K562 (cell line): ENCODE results near the gene FILIP1. TPM values are rescaled to one million over a fixed set of nuclear protein-coding genes. Genes with fewer than 3 reads are reported as not detected.
A peak's percentile ranks its signal among the peaks of the same experiment; 100 is the strongest.

ENCODE experiments used
- ADNP ChIP-seq: fragments of 200-800 bp; sonication (Bioruptor generic); IDR thresholded peaks from 2 replicates; pipeline ENCODE4 v1.6.1; 2016; ENCODE audit warnings: missing genetic modification characterization, missing compliant biosample characterization
- BCOR ChIP-seq: fragments of 450-650 bp; IDR thresholded peaks from 2 replicates; pipeline ENCODE4 v1.6.1; 2016
- CC2D1A ChIP-seq: fragments of 450-650 bp; IDR thresholded peaks from 2 replicates; pipeline ENCODE4 v1.6.1; 2017; ENCODE audit warnings: mild to moderate bottlenecking
- CREM ChIP-seq: IDR thresholded peaks from 2 replicates; pipeline ENCODE4 v1.6.1; 2014; ENCODE audit warnings: antibody characterized with exemption, low read depth
- ERF ChIP-seq: fragments of 450-650 bp; formaldehyde crosslinking; IDR thresholded peaks from 2 replicates; pipeline ENCODE4 v1.4.0; 2020; ENCODE audit warnings: mild to moderate bottlenecking, mixed read lengths
- HDGF ChIP-seq: fragments of 450-650 bp; IDR thresholded peaks from 2 replicates; pipeline ENCODE4 v1.6.1; 2016
- HIVEP1 ChIP-seq: fragments of 250-450 bp; sonication (Bioruptor Pico); IDR thresholded peaks from 2 replicates; pipeline ENCODE4 v1.4.0; 2020; ENCODE audit warnings: mild to moderate bottlenecking
- JUND ChIP-seq, 2 experiments: IDR thresholded peaks; 2 replicates in 1 of 2; 3 replicates in 1 of 2; pipeline ENCODE4 v1.6.1; 2011; ENCODE audit warnings: borderline replicate concordance in 2 of 2, low read depth in 2 of 2, low read length in 2 of 2, improper control_type of control experiment in 1 of 2, missing biosample characterization in 1 of 2, missing genetic modification characterization in 1 of 2, missing genetic modification reagents in 1 of 2
- KLF10 ChIP-seq: fragments of 250-450 bp; sonication (Bioruptor Pico); IDR thresholded peaks from 2 replicates; pipeline ENCODE4 v1.6.1; 2021; ENCODE audit warnings: matching md5 sums
- MEF2D ChIP-seq: conservative IDR thresholded peaks from 2 replicates; pipeline ENCODE4 v1.6.1; 2016; ENCODE audit warnings: low read depth, missing genetic modification characterization, missing compliant biosample characterization
- MXI1 ChIP-seq: IDR thresholded peaks from 2 replicates; pipeline ENCODE4 v1.6.1; 2011; ENCODE audit warnings: low read depth, mild to moderate bottlenecking, improper control_type of control experiment, low read length
- PATZ1 ChIP-seq: fragments of 250-450 bp; sonication (Bioruptor Pico); IDR thresholded peaks from 2 replicates; pipeline ENCODE4 v1.5.0; 2020; ENCODE audit warnings: mild to moderate bottlenecking, borderline replicate concordance
- POLR2A ChIP-seq: fragments of 450-650 bp; conservative IDR thresholded peaks from 2 replicates; pipeline ENCODE4 v1.6.1; 2016
- RFX5 ChIP-seq: IDR thresholded peaks from 2 replicates; pipeline ENCODE4 v1.6.1; 2011; ENCODE audit warnings: low read depth, mild to moderate bottlenecking, improper control_type of control experiment, low read length
- ZNF146 ChIP-seq: IDR thresholded peaks from one replicate; pipeline ENCODE4 v1.6.1; 2018; ENCODE audit warnings: missing compliant biosample characterization; ENCODE audit not compliant: unreplicated experiment
- ZNF76 ChIP-seq: fragments of 250-450 bp; sonication (Bioruptor Pico); IDR thresholded peaks from 2 replicates; pipeline ENCODE4 v1.4.0; 2020; ENCODE audit warnings: mild to moderate bottlenecking, moderate library complexity, borderline replicate concordance
- ZNF766 ChIP-seq: fragments of 200-800 bp; sonication (Bioruptor generic); conservative IDR thresholded peaks from 2 replicates; pipeline ENCODE4 v1.6.1; 2016; ENCODE audit warnings: missing genetic modification characterization, missing compliant biosample characterization
- ZNF79 ChIP-seq: fragments of 250-450 bp; sonication (Bioruptor Pico); IDR thresholded peaks from 2 replicates; pipeline ENCODE4 v1.4.0; 2020; ENCODE audit warnings: low read depth, mild to moderate bottlenecking, moderate library complexity
- polyA plus RNA-seq, 8 experiments: library from polyadenylated mRNA; depleted of rRNA in 4 of 8; stranded (reverse) in 5 of 8; unstranded in 3 of 8; fragments of >200 nt; fragmentation: Nextera tagmentation in 2 of 8; fragmentation: Illumina TruSeq in 1 of 8; extraction: Ambion mirVana in 2 of 8; extraction: Trizol in 1 of 8; gene quantifications; 2 replicates each; pipeline versions ENCODE4 v1.2.1 to v1.2.3, GENCODE V29; 2011 to 2014; ENCODE audit warnings: inconsistent platforms in 1 of 8, missing spikeins in 1 of 8
- total RNA-seq, 7 experiments: library from RNA; depleted of rRNA in 6 of 7; stranded (reverse); fragments of >200 nt in 6 of 7; fragmentation: Illumina TruSeq in 2 of 7; extraction: Trizol in 2 of 7; gene quantifications; 2 replicates each; pipeline versions ENCODE4 v1.2.1 to v1.2.3, GENCODE V29; 2011 to 2021; ENCODE audit warnings: low replicate concordance in 1 of 7
- TF ChIP-seq, protein P1 (sequence below): fragments of 250-450 bp; sonication (Bioruptor Pico); IDR thresholded peaks from 2 replicates; pipeline ENCODE4 v1.5.0; 2021
- TF ChIP-seq, protein P2 (sequence below): fragments of 450-650 bp; formaldehyde crosslinking; IDR thresholded peaks from 2 replicates; pipeline ENCODE4 v1.4.0; 2020; ENCODE audit warnings: mild to moderate bottlenecking, mixed read lengths
- TF ChIP-seq, protein P3 (sequence below), 2 experiments: fragments of 200-800 bp in 1 of 2; sonication (Bioruptor generic) in 1 of 2; sonication (generic) in 1 of 2; formaldehyde crosslinking in 1 of 2; IDR thresholded peaks in 1 of 2; conservative IDR thresholded peaks in 1 of 2; 2 replicates each; pipeline versions ENCODE4 v1.5.0 to v1.6.1; 2016 to 2020; ENCODE audit warnings: missing compliant biosample characterization in 1 of 2, missing genetic modification characterization in 1 of 2, missing genetic modification reagents in 1 of 2
- TF ChIP-seq, protein P4 (sequence below), 3 experiments: IDR thresholded peaks in 2 of 3; conservative IDR thresholded peaks in 1 of 3; 2 replicates each; pipeline ENCODE4 v1.5.1; 2011 to 2012; ENCODE audit warnings: low read length in 3 of 3, mild to moderate bottlenecking in 3 of 3, control low read depth in 2 of 3, improper control_type of control experiment in 1 of 3, inconsistent platforms in 1 of 3, low read depth in 1 of 3, mixed read lengths in 1 of 3, moderate library complexity in 1 of 3; ENCODE audit not compliant: insufficient read depth in 2 of 3

The FILIP1 gene
- total and polyA plus RNA-seq, 9 of the 15 experiments (the other 6 are each of a cell fraction or from before 2014, with no cell fraction given), result 0.03 to 0.25 (median 0.10) TPM; not detected in 1

DNA sequence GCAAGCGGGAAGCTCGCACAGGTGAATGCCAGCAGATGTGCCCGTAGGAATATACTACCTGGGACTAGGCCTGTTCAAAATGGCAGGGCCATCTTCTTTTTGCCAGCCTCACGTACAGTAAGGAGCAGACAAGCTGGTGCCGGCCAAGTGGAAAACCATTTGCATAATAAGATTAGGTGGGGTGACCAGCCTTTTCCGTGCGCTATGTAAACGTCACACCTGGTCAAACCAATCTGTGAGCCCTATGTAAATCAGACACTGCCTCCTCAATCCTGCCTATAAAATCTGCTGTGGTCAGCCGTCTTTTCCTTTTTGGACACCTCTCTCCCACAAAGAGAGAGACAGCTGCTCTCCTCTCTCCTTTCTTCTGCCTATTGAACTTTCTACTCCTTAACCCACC is 148.2 kb downstream of the FILIP1 start (continued):
- TF ChIP-seq KLF10 (no peak), ZNF79 (CRISPR knock-in tag) (no peak), JUND (IDR thresholded peaks at IDR 0.05; ENCODE audit: borderline replicate concordance, low read depth, low read length) (peak; percentile 67), JUND (tag; IDR thresholded peaks at IDR 0.05; ENCODE audit: borderline replicate concordance, low read depth, low read length) (peak; percentile 72), PATZ1 (CRISPR knock-in tag) (no peak), ADNP (tag) (no peak), POLR2A (peak; percentile 57; the same call in 1 of the 2 replicates), RFX5 (no peak), ZNF766 (CRISPR knock-in tag) (0 out of 2 replicates have a peak, but pooled peaks have one; percentile 25), MEF2D (tag) (no peak), ZNF76 (CRISPR knock-in tag) (no peak), MXI1 (no peak), CREM (peak; percentile 65), BCOR (no peak), ZNF146 (CRISPR knock-in tag) (no peak), HIVEP1 (CRISPR knock-in tag) (no peak), HDGF (no peak), CC2D1A (no peak), ERF (CRISPR knock-in tag) (no peak)
- TF ChIP-seq, protein P1, sequence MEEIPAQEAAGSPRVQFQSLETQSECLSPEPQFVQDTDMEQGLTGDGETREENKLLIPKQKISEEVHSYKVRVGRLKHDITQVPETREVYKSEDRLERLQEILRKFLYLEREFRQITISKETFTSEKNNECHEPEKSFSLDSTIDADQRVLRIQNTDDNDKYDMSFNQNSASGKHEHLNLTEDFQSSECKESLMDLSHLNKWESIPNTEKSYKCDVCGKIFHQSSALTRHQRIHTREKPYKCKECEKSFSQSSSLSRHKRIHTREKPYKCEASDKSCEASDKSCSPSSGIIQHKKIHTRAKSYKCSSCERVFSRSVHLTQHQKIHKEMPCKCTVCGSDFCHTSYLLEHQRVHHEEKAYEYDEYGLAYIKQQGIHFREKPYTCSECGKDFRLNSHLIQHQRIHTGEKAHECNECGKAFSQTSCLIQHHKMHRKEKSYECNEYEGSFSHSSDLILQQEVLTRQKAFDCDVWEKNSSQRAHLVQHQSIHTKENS (CRISPR knock-in tag), result no peak
- TF ChIP-seq, protein P2, sequence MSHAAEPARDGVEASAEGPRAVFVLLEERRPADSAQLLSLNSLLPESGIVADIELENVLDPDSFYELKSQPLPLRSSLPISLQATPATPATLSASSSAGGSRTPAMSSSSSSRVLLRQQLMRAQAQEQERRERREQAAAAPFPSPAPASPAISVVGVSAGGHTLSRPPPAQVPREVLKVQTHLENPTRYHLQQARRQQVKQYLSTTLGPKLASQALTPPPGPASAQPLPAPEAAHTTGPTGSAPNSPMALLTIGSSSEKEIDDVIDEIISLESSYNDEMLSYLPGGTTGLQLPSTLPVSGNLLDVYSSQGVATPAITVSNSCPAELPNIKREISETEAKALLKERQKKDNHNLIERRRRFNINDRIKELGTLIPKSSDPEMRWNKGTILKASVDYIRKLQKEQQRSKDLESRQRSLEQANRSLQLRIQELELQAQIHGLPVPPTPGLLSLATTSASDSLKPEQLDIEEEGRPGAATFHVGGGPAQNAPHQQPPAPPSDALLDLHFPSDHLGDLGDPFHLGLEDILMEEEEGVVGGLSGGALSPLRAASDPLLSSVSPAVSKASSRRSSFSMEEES (CRISPR knock-in tag), result no peak
- TF ChIP-seq, protein P3, sequence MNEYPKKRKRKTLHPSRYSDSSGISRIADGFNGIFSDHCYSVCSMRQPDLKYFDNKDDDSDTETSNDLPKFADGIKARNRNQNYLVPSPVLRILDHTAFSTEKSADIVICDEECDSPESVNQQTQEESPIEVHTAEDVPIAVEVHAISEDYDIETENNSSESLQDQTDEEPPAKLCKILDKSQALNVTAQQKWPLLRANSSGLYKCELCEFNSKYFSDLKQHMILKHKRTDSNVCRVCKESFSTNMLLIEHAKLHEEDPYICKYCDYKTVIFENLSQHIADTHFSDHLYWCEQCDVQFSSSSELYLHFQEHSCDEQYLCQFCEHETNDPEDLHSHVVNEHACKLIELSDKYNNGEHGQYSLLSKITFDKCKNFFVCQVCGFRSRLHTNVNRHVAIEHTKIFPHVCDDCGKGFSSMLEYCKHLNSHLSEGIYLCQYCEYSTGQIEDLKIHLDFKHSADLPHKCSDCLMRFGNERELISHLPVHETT (CRISPR knock-in tag; conservative IDR thresholded peaks at IDR 0.05 in 1 of 2, IDR thresholded peaks at IDR 0.05 in 1 of 2), result no peak
- TF ChIP-seq, protein P4, sequence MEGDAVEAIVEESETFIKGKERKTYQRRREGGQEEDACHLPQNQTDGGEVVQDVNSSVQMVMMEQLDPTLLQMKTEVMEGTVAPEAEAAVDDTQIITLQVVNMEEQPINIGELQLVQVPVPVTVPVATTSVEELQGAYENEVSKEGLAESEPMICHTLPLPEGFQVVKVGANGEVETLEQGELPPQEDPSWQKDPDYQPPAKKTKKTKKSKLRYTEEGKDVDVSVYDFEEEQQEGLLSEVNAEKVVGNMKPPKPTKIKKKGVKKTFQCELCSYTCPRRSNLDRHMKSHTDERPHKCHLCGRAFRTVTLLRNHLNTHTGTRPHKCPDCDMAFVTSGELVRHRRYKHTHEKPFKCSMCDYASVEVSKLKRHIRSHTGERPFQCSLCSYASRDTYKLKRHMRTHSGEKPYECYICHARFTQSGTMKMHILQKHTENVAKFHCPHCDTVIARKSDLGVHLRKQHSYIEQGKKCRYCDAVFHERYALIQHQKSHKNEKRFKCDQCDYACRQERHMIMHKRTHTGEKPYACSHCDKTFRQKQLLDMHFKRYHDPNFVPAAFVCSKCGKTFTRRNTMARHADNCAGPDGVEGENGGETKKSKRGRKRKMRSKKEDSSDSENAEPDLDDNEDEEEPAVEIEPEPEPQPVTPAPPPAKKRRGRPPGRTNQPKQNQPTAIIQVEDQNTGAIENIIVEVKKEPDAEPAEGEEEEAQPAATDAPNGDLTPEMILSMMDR (IDR thresholded peaks at IDR 0.05 in 2 of 3, conservative IDR thresholded peaks at IDR 0.05 in 1 of 3; ENCODE audit: insufficient read depth in 2 of 3, low read depth in 1 of 3, low read length in 3 of 3), result no peak
